Esophagus squamous epithelium (tissue), 4 donors: ENCODE data around the gene ABCA1.

Experiments
- CTCF ChIP-seq, 6 experiments: fragments of 450-650 bp in 4 of 6; fragments of 200-600 bp in 2 of 6; sonication (generic) in 2 of 6; IDR thresholded peaks; one replicate each; pipeline ENCODE4 v1.5.1; 2016 to 2019; ENCODE audit warnings: antibody characterized with exemption in 6 of 6, mild to moderate bottlenecking in 4 of 6, moderate library complexity in 4 of 6
- POLR2A ChIP-seq, 4 donors: fragments of 450-650 bp; IDR thresholded peaks; one replicate each; pipeline ENCODE4 v1.6.1; 2017; ENCODE audit warnings: antibody characterized with exemption in 4 of 4, mild to moderate bottlenecking in 4 of 4, moderate library complexity in 3 of 4

GRCh38 chr9:104758974-104759373 lies 169.0 kb downstream of the ABCA1 start:
- no peak for TF ChIP-seq CTCF (IDR thresholded peaks at IDR 0.05)
- TF ChIP-seq POLR2A (IDR thresholded peaks at IDR 0.05), result no peak
